ENCODE results near the gene GATAD2B.
A peak's percentile ranks its signal among the peaks of the same experiment; 100 is the strongest.
"Not testable (repeated sequence)": the region's sequence is repeated elsewhere in the genome, so short reads cannot be mapped to it uniquely, and the experiment has no call there.

GATAD2B gene

GRCh38 chr1:153882296-153882912, 40.4 kb downstream of the GATAD2B start:
- DNase-seq, result no peak

DNA sequence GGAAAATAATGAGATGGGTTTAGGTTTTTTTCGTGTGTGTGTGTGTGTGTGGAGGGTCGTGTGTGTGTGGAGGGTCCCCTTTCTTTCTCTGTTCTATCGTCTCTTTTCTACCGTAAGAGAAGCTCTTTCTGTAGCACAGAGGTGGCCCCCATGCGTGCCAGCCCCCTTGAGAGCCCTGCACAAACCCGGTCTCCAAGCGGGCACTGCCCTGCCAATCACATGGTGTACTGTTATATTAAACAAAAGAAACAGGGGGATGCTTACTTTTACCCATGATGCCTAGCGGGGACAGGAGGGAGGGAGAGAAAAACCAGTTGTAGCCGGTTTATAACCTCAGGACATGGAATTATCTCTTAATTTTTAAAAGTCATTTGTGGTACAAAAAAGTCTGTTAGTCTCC, 41.0 kb downstream of the GATAD2B start:
- DNase-seq, result peak; percentile 51

DNA sequence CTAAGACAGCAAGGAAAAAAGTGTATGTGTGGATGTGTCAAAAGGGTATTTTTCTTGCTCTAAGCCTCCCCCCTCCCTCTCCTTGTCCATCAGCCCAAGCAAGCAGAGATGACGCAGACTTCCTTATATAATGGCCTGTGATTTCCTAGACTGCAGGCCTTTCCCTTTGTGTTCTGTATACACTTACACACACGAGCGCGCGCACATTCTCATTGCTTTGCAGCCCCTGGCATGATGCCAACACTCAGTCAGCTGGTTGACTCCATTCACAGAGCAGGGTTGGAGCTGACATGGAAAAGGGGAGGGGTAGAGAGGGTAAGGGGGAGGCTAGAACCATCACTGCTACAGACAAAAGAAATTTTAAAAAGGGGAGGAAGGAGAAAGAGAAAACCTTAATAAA, 41.8 kb downstream of the GATAD2B start:
- DNase-seq, result peak; percentile 98

GRCh38 chr1:153880024-153880423, 42.7 kb downstream of the GATAD2B start:
- no peak for DNase-seq

DNA sequence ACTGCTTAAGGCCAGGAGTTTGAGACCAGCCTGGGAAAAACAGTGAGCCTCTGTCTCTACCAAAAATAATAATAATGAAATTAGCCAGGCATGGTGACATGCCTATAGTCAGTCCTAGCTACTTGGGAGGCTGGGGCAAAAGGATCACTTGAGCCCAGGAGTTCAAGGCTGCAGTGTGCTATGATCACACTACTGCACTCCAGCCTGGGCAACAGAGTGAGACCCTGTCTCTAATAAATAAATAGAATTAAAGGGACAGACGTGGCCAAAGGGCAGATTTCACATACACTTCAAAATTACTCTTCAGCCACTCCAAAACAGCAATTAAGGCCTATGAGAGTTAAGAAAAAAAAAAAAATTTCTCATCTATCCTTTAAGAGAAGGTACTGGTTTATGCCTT, 45.7 kb downstream of the GATAD2B start:
- DNase-seq, result no peak

DNA sequence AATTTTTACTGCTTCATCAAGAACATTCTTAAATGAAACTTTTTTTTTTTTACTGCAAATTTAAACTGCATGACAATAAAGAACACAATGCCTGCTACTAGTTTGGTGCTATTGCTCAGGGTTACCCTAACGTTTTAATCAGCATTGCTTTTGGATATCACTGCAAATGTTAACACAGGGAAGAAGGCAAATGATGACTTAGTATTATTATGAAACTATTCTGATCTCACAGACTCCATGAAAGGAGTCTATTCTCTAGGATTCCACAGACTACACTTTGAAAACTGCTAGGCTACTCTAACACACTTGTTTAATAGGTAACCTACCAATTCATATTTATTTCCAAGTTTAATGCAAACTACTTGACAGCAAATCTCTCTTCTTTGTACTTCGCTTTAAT, 49.8 kb downstream of the GATAD2B start:
- no peak for DNase-seq

DNA sequence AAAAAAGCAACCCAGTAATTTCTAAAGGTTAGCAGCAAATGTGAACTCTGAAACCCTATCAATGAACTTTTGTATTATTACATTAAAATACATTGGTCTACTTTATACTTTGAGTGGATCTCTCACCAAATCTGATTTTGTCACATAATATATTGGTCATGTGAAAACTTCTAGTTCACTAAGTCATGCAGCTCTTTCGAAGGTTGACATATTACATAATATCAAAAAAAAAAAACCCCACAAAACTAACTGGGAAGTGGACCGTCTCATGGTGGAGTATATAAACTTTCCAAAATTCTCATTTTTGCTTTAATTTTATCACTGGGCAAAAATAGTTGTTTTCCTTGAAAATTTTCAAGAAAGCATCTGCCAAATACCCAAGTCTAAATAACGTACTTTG, 50.4 kb downstream of the GATAD2B start:
- DNase-seq, result no peak

GRCh38 chr1:153869486-153869885, 53.3 kb downstream of the GATAD2B start:
- DNase-seq, result no peak

DNA sequence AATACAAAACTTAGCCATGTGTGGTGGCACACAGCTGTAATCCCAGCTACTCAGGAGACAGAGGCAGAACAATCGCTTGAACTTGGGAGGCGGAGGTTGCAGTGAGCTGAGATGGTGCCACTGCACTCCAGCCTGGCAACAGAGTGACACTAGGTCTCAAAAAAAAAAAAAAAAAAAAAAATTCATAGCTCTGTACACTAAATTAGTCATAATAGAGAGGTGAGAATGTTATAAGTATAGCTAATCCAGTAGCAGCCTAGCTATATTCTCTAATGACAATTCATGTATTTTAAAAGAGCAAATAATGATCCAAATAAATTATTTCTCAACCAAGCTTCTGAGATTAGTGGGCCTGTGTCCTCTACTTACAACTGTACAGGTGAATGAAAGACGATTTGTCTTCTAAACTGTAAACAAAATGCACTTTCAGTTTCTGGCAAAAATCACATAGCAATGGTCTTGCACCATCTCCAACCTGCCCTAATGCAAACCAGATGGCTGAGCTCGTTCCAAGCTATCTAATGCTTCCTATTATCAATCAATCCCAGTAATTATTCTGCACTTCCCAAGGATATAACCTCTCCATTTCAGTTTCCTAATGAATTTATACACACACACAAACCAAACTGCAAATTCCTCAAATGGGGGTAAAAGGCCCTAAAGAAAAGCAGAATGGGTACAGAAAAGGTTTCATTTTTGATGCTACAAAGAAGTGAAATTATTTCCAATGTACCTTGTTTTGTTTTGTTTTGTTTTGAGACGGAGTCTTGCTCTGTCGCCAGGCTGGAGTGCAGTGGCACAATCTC, 56.5 kb downstream of the GATAD2B start:
- no peak for DNase-seq

- no peak for DNase-seq
Measured at GRCh38 chr1:153860285-153860684, 62.5 kb downstream of the GATAD2B start.

- DNase-seq, result no peak
Measured at GRCh38 chr1:153857505-153857904, 65.3 kb downstream of the GATAD2B start.

GRCh38 chr1:153856763-153857162, 66.0 kb downstream of the GATAD2B start:
- no peak for DNase-seq

- DNase-seq, result no peak
Measured at GRCh38 chr1:153852170-153852569, 70.6 kb downstream of the GATAD2B start.

DNA sequence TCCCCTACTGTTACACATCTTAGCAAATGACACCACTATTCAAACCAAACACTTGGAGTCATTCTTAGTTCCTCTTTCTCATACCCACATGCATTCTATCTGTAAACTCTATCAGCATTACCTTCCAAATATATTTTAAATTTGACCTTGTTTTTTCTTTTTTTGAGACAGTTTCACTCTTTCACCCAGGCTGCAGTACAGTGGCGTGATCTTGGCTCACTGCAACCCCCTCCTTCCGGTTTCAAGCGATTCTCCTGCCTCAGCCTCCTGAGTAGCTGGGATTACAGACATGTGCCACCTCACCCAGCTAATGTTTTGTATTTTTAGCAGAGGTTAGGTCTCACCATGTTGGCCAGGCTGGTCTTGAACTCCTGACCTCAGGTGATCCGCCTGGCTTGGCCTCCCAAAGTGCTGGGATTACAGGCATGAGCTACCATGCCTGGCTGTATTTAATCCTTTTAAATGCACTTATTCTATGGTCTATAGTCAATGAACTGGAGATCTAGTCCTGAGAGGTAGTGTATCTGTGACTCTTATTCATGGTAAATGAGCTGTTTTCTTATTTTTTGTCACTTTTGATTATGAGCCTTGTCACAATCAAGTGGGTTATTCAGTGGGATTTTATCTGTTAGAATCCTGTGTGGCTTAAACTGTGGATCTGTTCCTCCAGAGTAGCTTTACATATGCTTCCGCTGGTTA, 73.1 kb downstream of the GATAD2B start:
- no peak for DNase-seq

DNA sequence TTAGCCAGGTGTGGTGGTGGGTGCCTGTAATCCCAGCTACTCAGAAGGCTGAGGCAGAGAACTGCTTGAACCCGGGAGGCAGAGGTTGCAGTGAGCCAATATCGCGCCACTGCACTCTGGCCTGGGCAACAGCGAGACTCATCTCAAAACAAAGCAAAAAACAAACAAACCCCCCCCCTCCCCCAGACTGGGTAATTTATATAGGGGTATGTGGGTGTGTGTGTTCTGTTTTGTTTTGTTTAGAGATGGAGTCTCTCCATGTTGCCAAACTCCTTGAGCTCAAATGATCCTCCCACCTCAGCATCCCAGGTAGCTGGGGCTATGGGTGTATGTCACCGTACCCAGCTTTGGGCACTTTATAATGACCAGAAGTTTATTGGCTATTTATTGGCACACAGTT, 74.0 kb downstream of the GATAD2B start:
- DNase-seq, result no peak

DNA sequence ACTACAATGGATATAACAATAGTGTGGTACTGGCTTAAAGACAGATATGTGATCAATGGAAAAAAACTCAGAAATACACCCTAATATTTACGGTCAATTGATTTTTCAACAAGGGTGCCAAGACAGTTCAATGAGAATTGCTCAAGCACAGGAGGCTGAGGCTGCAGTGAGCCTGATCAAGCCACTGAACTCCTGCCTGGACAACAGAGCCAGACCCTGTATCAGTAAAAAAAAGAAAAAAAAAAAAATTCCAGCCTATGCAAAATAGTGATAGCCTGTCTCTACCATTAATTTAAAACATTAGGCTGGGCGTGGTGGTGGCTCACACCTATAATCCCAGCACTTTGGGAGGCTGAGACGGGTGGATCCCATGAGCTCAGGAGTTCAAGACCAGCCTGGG, 77.6 kb downstream of the GATAD2B start:
- no peak for DNase-seq

- DNase-seq, result not testable (repeated sequence)
Measured at GRCh38 chr1:153844349-153844748, 78.4 kb downstream of the GATAD2B start.

DNA sequence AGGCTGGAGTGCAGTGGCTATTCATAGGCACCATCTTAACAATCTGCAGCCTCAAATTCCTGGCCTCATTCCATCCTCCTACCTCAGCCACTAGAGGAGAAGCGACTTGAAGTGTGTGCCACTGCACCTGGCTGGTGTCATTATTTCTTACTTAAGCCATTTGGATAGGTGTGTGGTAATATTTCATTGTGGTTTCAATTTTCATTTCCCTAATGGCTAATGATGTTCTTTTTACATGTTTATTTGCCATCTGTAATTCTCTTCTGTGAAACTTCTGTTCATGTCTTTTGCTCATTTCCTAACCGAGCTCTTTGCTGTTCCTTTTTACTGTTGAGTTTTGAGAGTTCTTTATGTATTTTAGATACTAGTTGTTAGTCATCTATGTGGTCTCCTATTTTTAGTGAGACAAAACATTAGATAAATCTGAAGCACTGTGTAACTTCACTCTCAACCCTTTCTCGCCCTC, 80.7 kb downstream of the GATAD2B start:
- peak; percentile 83 for DNase-seq

- DNase-seq, result no peak
Measured at GRCh38 chr1:153841463-153841994, 81.2 kb downstream of the GATAD2B start.

DNA sequence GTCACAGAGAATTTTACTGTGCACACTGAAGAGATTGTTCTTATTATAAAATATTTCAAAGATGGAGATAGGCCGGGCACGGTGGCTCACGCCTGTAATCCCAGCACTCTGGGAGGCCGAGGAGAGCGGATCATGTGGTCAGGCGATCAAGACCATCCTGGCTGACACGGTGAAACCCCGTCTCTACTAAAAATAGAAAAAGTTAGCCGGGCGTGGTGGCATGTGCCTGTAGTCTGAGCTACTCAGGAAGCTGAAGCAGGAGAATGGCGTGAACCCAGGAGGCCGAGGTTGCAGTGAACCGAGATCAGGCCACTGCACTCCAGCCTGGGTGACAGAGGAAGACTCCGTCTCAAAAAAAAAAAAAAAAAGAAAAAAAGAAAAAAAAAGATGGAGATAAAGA, 82.0 kb downstream of the GATAD2B start:
- DNase-seq, result not testable (repeated sequence)

GRCh38 chr1:153833968-153834367, 88.8 kb downstream of the GATAD2B start:
- DNase-seq, result not testable (repeated sequence)

GRCh38 chr1:153833171-153833570, 89.6 kb downstream of the GATAD2B start:
- no peak for DNase-seq

GRCh38 chr1:153832293-153832692, 90.5 kb downstream of the GATAD2B start:
- no peak for DNase-seq

DNA sequence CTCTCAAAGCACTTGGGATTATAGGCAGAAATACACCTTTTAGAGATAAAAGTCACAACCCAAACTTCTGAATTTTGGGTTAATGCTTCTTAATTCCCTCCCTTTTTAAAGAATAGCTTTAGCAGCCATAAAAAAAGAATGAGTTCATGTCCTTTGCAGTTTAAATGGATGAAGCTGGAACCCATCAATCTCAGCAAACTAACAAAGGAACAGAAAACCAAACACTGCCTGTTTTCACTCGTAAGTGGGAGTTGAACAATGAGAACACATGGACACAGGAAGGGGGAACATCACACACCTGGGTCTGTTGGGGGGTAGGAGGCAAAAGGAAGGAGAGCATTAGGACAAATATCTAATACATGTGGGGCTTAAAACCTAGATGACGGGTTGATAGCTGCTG, 91.7 kb downstream of the GATAD2B start:
- DNase-seq, result no peak

All from NCI-H2029 (cell line).